ENCODE results near the gene MRPL27. TPM values are rescaled to one million over a fixed set of nuclear protein-coding genes. Genes with fewer than 3 reads are reported as not detected.
A peak's percentile ranks its signal among the peaks of the same experiment; 100 is the strongest.

MRPL27 gene
- total RNA-seq, 2 donors from 2014 or later = 70.9 to 76.7 TPM

DNA sequence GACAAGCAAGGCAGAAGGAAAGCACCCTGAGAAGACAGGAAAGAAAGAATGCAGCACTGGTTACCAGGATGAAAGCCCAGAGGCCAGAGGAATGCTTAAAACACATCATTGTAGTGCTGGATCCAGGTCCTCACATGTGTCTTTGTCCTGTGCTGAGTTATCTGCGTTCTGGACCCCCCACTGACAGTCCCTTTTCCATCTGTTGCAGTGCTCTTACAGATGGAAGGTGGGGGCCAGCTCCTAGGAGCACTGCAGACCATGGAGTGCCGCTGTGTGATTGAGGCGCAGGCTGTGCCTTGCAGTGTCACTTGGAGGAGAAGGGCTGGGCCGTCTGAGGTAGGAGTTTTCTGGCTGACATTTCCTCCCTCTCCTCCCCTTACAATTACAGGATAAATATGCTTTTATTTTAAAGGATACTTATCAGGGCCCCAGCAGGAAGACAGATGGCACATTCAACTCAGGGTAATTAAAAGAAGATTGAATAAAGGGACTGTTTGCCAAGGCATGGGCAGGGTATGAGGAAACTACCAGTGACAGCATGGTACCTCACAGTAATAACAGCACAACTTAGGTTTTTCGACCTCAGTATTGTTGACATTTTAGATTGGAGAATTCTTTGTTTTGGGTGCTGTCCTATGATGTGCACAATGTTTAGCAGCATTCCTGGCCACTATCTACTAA is 3.0 kb upstream of the MRPL27 start:
- Mint-ChIP-seq H3K27me3 (ENCODE audit: insufficient read depth) (no peaks in the 10 kb centered on the region), H3K36me3 (ENCODE audit: low read depth) (peaks cover 21% of the 10 kb centered on the region), H3K27ac (no peak overlapping the region), H3K4me1 (peaks cover 6% of the 10 kb centered on the region), H3K9me3 (no peaks in the 10 kb centered on the region), H3K4me3 (no peak overlapping the region)
- H3K36me3 ChIP-seq (ENCODE audit: control insufficient read depth, insufficient read depth, low read length) = peaks cover 37% of the 10 kb centered on the region
- H3K4me1 ChIP-seq (ENCODE audit: control insufficient read depth, insufficient read depth, low read length) = peaks cover 5% of the 10 kb centered on the region
- TF ChIP-seq, protein P1, sequence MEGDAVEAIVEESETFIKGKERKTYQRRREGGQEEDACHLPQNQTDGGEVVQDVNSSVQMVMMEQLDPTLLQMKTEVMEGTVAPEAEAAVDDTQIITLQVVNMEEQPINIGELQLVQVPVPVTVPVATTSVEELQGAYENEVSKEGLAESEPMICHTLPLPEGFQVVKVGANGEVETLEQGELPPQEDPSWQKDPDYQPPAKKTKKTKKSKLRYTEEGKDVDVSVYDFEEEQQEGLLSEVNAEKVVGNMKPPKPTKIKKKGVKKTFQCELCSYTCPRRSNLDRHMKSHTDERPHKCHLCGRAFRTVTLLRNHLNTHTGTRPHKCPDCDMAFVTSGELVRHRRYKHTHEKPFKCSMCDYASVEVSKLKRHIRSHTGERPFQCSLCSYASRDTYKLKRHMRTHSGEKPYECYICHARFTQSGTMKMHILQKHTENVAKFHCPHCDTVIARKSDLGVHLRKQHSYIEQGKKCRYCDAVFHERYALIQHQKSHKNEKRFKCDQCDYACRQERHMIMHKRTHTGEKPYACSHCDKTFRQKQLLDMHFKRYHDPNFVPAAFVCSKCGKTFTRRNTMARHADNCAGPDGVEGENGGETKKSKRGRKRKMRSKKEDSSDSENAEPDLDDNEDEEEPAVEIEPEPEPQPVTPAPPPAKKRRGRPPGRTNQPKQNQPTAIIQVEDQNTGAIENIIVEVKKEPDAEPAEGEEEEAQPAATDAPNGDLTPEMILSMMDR (conservative IDR thresholded peaks at IDR 0.05) = no peak
- 91 to 100% methylated on average over 1 to 5 of the region's 5 CpGs for WGBS, 2 experiments (ENCODE audit: insufficient coverage in 1 of 2, insufficient read length in 1 of 2)
- H3K9me3 ChIP-seq (ENCODE audit: control insufficient read depth, low read length) = no peaks in the 10 kb centered on the region
- no peaks in the 10 kb centered on the region for H3K27me3 ChIP-seq (ENCODE audit: control insufficient read depth, insufficient read depth, low read length, poor library complexity, severe bottlenecking)
- no peak overlapping the region for H3K27ac ChIP-seq (ENCODE audit: low read depth, low read length)
- no peak for DNase-seq
- no peak overlapping the region for H3K4me3 ChIP-seq (ENCODE audit: low read length)
- H3K9ac ChIP-seq (ENCODE audit: extremely low read depth, low read length, poor library complexity, severe bottlenecking) = no peak overlapping the region

DNA sequence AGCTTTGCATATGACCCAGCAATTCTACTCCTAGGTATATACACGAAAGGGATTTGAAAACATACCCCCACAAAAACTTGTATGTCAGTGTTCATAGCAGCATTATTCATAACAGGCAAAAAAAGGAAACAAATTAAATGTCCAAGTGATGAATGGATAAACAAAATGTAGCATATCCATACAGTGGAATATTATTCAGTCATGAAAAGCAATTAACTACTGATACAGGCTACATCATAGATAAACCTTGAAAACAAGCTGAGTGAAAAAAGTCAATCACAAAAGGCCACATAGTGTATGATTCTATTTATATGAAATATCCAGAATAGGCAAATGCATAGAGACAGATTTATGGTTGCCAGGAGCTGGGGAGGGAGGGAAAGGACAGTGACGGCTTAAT is 721 bp upstream of the MRPL27 start:
- H3K27ac ChIP-seq (ENCODE audit: low read depth, low read length) = no peak overlapping the region
- H3K4me1 ChIP-seq (ENCODE audit: control insufficient read depth, insufficient read depth, low read length) = peaks cover 5% of the 10 kb centered on the region
- H3K4me3 Mint-ChIP-seq = peak overlapping the region; percentile 93
- peak overlapping the region; percentile 96 for H3K4me3 ChIP-seq (ENCODE audit: low read length)
- WGBS, 2 experiments (ENCODE audit: insufficient coverage in 1 of 2, insufficient read length in 1 of 2) = 74% methylated on average over 2 of the region's 2 CpGs; no CpG with 5 or more reads in 1 of the 2 experiments
- H3K9ac ChIP-seq (ENCODE audit: extremely low read depth, low read length, poor library complexity, severe bottlenecking) = peak overlapping the region; percentile 78
- peaks cover 38% of the 10 kb centered on the region for H3K36me3 Mint-ChIP-seq (ENCODE audit: low read depth)
- TF ChIP-seq, protein P1 (conservative IDR thresholded peaks at IDR 0.05) = no peak
- H3K9me3 Mint-ChIP-seq = no peaks in the 10 kb centered on the region
- H3K36me3 ChIP-seq (ENCODE audit: control insufficient read depth, insufficient read depth, low read length) = peaks cover 41% of the 10 kb centered on the region
- no peaks in the 10 kb centered on the region for H3K9me3 ChIP-seq (ENCODE audit: control insufficient read depth, low read length)
- H3K27me3 ChIP-seq (ENCODE audit: control insufficient read depth, insufficient read depth, low read length, poor library complexity, severe bottlenecking) = no peaks in the 10 kb centered on the region
- H3K4me1 Mint-ChIP-seq = peaks cover 6% of the 10 kb centered on the region
- DNase-seq = no peak
- no peak overlapping the region for H3K27ac Mint-ChIP-seq
- H3K27me3 Mint-ChIP-seq (ENCODE audit: insufficient read depth) = no peaks in the 10 kb centered on the region

DNA sequence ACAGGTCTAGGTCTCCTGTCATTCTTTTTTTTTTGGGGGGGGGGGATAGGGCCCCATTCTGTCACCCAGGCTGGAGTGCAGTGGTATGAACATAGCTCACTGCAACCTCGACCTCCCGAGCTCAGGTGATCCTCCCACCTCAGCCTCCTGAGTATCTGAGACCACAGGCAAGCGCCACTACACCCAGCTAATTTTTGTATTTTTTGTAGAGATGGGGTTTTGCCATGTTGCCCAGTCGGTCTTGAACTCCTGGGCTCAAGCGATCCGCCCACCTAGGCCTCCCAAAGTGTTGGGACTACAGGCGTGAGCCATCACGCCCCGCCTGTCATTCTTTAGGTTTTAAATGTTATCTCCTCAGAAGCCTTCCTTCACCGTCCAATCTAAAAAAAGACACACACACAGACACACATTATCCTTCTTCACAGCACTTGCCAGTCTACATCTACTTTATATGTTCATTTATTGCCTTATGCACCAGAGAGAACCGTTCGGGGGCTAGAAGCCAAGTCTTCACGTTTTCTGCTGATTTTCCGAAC is 694 bp downstream of the MRPL27 start:
- H3K36me3 ChIP-seq (ENCODE audit: control insufficient read depth, insufficient read depth, low read length) = peaks cover 55% of the 10 kb centered on the region
- peak overlapping the region; percentile 99 for H3K27ac Mint-ChIP-seq
- H3K27ac ChIP-seq (ENCODE audit: low read depth, low read length) = no peak overlapping the region
- H3K27me3 Mint-ChIP-seq (ENCODE audit: insufficient read depth) = no peaks in the 10 kb centered on the region
- H3K36me3 Mint-ChIP-seq (ENCODE audit: low read depth) = peaks cover 45% of the 10 kb centered on the region
- H3K4me3 ChIP-seq (ENCODE audit: low read length) = peak overlapping the region; percentile 96
- H3K9me3 Mint-ChIP-seq = no peaks in the 10 kb centered on the region
- no peak for DNase-seq
- WGBS, 2 experiments (ENCODE audit: insufficient coverage in 1 of 2, insufficient read length in 1 of 2) = 35 to 49% methylated on average over 10 to 14 of the region's 14 CpGs
- H3K4me1 ChIP-seq (ENCODE audit: control insufficient read depth, insufficient read depth, low read length) = peaks cover 5% of the 10 kb centered on the region
- H3K27me3 ChIP-seq (ENCODE audit: control insufficient read depth, insufficient read depth, low read length, poor library complexity, severe bottlenecking) = no peaks in the 10 kb centered on the region
- H3K9me3 ChIP-seq (ENCODE audit: control insufficient read depth, low read length) = no peaks in the 10 kb centered on the region
- peaks cover 6% of the 10 kb centered on the region for H3K4me1 Mint-ChIP-seq
- peak overlapping the region; percentile 78 for H3K9ac ChIP-seq (ENCODE audit: extremely low read depth, low read length, poor library complexity, severe bottlenecking)
- H3K4me3 Mint-ChIP-seq = peak overlapping the region; percentile 93
- TF ChIP-seq, protein P1 (conservative IDR thresholded peaks at IDR 0.05) = no peak

Measured in endodermal cell (in vitro differentiated cells).